ENCODE data around the gene ACP1.
"Not testable (repeated sequence)": the region's sequence is repeated elsewhere in the genome, so short reads cannot be mapped to it uniquely, and the experiment has no call there.

ACP1 gene

GRCh38 chr2:314561-315336 lies 50.0 kb downstream of the ACP1 start:
- DNase-seq = no peak

- DNase-seq = not testable (repeated sequence)
Observed at GRCh38 chr2:315925-316324, 51.2 kb downstream of the ACP1 start.

- DNase-seq = no peak
Observed at GRCh38 chr2:316381-316780, 51.6 kb downstream of the ACP1 start.

GRCh38 chr2:317501-318424 lies 53.0 kb downstream of the ACP1 start:
- DNase-seq = no peak

- no peak for DNase-seq
Observed at GRCh38 chr2:319059-319600, 54.4 kb downstream of the ACP1 start.

- no peak for DNase-seq
Observed at GRCh38 chr2:320561-320960, 55.8 kb downstream of the ACP1 start.

- DNase-seq = no peak
Observed at GRCh38 chr2:322326-322725, 57.6 kb downstream of the ACP1 start.

GRCh38 chr2:323035-323434 lies 58.3 kb downstream of the ACP1 start:
- DNase-seq = no peak
